ENCODE data around the gene GRIK4.

Gene GRIK4

DNA sequence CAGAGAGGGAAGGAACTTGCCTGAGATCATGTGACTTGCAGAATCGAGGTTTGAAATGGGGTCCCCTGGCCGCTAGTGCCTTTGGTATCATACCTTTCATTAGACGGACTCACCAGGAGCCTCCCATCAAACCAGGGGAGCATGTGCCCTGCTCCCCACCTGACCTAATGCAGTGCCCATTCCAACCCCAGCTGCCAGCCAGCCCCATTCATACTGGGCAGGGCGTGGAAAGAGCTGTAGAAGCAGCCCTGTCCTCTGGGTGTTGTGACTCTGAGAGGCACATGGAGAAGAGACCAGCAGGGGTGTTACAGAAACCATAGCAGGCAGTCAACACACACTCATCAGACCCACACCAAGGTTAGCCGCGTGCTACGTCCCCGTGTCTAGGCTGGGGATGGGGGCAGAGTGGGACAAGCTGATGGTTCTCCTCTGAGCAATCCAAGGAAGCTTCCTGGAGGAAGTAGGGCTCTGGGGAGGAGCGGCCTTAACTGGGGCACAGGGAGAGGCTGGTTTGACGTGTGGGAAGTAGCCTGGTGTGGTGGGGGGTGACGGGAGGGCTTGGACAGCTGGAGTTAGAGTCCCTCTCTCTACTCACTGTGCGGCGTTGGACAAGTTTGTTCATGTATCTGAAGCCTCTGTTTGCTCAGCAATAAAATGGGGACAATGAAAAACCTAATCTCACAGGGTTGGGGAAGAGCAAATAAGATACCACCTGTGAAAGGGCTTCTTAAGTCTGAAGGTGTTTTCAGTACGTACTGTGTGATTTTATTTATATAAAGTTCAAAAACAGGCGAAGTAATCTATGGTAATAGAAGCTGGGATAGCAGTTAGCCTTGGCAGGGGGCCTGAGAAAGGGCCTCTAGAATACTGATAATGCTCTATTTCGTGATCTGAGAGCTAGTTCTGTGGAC lies 14.0 kb downstream of the GRIK4 start:
- no peak for DNase-seq (ENCODE audit: low read depth in 3 of 3, low spot score in 1 of 3)

DNA sequence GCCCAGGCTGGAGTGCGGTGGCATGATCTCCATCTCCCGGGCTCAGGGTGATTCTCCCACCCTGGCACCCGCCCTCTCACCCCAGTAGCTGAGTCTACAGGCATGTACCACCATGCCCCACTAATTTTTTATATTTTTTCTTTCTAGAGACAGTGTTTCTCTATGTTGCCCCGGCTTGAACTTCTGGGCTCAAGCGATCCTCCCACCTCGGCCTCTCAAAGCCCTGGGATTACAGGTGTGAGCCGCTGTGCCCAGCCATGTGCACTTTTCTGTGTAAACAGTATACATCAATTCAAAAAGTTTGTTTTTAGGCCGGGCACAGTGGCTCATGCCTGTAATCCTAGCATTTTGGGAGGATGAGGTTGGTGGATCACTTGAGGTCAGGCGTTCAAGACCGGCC lies 14.7 kb downstream of the GRIK4 start:
- no peak for DNase-seq (ENCODE audit: low read depth in 3 of 3, low spot score in 1 of 3)

- DNase-seq (ENCODE audit: low read depth in 3 of 3, low spot score in 1 of 3), result no peak
These were observed 15.7 kb downstream of the GRIK4 start for GRCh38 chr11:120527111-120527761.

- no peak for DNase-seq (ENCODE audit: low read depth in 3 of 3, low spot score in 1 of 3)
These were observed 17.2 kb downstream of the GRIK4 start for GRCh38 chr11:120528749-120529148.

DNA sequence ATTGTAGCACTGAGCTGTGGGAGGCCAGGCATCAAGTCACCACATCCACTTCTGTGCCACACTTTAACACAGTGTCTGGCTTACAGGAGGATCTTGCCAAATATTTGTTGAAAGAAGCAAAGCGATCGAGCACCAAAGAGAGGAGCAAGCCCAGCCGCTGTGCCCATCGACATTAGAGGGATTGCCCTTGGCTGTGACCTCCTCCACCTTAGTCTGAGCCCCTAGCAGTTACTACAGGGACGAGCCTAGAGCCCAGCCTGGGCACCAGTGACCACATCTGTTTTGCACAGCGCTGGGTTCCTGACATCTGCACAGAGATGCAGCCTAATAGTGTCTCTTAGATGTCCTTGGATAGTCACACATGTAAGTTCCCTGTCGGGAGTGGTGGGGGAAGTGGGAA lies 17.7 kb downstream of the GRIK4 start:
- DNase-seq (ENCODE audit: low read depth in 3 of 3, low spot score in 1 of 3), result no peak

DNA sequence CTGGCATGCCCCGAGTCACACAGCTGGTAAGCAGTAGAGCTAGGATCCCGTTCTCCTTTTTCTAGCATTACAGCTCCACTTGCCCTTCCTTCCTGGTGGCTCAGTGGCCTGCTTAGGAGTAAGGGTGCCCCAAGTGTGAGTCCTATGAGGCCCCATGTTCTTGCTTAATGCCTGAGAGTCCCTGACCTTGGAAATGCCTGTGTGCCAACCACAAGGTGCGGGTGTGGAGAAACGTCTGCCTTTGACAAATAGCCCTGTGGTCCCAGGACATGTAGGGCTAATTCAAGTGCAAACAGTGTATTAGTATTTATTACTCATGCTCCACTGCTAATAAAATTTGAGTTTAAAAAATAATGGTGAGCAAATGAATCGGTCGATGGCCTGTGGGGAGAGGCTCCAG lies 18.4 kb downstream of the GRIK4 start:
- no peak for DNase-seq (ENCODE audit: low read depth in 3 of 3, low spot score in 1 of 3)

DNA sequence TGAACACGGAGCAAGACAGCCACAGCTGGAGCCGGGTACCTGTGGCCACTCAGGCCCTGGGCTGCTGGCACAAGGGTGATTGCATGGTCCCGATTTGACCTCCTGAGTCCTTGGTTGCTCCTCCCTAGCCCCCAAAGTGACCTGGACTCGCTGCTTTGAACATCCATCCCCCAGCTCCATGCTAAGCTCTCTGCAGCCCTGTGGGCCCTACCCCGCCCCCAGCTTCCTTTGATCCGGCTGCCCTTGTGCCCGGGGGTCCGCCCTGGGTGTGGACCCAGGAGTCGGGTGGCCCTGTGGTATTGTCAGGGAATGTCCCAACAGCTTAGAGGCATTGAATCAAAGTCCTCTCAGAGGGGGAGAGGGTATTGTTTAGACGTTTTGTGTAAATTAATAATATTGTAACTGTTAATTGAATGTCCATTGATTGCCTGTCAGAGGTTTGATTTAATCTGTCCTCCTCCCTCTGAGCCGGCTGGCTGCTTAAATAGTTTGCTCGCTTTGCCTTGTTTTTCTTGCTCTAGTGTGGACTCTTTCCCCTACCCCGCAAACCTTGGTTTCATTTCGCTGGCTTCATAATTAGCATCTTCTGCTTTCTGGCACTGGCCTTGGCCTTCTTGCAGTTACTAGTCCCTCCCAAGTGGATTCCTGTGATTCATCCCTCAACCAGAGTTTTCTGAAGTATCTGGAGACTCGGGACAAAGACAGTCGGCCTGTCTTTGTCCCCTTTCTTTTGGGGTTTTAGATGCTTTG lies 20.7 kb downstream of the GRIK4 start:
- DNase-seq (ENCODE audit: low read depth in 3 of 3, low spot score in 1 of 3), result no peak

- no peak for DNase-seq (ENCODE audit: low read depth in 3 of 3, low spot score in 1 of 3)
These were observed 21.3 kb downstream of the GRIK4 start for GRCh38 chr11:120532832-120533196.

- no peak for DNase-seq (ENCODE audit: low read depth in 3 of 3, low spot score in 1 of 3)
These were observed 24.7 kb downstream of the GRIK4 start for GRCh38 chr11:120536091-120536796.

DNA sequence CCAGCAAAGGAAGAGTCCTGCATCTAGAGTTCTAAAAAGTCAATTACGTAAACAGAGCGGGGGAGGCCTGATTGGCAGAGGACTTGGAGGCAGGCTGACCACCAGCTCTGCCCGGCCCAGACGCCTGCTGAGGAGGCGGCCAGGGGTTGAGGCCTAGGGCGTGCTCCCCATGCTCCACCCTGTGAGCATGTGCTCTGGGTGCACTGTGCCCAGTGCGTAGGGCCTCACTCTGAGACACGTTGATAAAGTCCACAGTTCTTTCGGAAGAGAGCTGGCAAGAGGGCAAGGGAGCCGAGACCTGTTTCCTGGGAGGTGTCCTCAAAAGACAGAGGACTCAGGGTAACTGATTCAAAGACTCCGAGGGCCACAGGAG lies 25.2 kb downstream of the GRIK4 start:
- no peak for DNase-seq (ENCODE audit: low read depth in 3 of 3, low spot score in 1 of 3)

GRCh38 chr11:120537996-120538395 lies 26.4 kb downstream of the GRIK4 start:
- no peak for DNase-seq (ENCODE audit: low read depth in 3 of 3, low spot score in 1 of 3)

DNA sequence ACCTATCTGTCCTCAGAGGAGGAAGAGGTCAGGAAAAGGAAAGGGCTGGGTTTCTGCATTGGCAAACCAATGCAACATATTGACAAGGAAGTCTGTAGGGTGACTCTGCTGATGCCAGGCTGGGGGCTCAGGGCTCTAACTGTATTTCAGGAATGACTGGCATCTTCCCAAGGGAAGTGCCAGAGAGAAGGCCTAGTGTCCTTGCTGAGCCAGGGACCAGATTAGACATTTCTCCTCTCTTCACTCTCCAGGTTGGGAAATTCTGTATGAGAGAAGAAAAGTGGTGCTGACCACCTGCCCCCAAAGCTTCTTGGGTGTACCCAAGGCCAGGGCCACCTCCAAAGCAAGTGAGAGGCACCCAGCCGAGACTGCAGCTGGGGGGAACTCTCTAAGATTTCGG lies 27.2 kb downstream of the GRIK4 start:
- no peak for DNase-seq (ENCODE audit: low read depth in 3 of 3, low spot score in 1 of 3)

DNA sequence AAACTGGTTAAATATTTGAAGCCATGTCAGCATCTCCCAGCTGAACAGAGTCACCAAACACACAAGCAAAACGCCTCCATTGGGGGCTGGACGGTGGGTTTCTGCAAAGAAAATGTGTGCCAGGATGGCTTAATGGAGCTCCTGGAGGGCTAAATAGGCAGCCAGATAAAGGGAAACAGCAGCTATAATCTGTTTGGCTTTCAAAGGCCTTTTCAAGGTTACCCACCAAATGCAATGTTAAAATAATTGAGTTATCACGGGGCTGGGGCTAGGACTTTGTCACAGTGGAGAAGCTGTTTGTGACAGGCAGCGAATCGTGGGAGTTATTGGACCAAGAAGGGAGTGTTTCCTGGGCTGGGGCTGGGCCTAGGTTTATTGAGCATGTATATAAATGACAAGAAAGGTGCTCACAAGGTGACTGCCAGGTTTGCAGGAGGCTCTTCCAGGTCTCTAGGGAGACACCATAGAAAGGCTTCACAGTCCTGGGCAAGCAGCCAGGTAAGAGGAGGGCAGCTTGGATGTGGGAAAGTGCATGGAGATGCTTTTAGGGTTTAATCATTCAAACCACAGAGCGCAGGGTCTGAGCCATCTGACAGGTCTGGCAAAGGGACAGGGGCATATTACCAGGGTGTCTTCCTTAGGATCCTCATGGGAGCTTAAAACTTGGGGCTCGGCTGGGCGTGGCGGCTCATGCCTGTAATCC lies 28.3 kb downstream of the GRIK4 start:
- no peak for DNase-seq (ENCODE audit: low read depth in 3 of 3, low spot score in 1 of 3)

GRCh38 chr11:120540744-120541465 lies 29.4 kb downstream of the GRIK4 start:
- no peak for DNase-seq (ENCODE audit: low read depth in 3 of 3, low spot score in 1 of 3)

DNA sequence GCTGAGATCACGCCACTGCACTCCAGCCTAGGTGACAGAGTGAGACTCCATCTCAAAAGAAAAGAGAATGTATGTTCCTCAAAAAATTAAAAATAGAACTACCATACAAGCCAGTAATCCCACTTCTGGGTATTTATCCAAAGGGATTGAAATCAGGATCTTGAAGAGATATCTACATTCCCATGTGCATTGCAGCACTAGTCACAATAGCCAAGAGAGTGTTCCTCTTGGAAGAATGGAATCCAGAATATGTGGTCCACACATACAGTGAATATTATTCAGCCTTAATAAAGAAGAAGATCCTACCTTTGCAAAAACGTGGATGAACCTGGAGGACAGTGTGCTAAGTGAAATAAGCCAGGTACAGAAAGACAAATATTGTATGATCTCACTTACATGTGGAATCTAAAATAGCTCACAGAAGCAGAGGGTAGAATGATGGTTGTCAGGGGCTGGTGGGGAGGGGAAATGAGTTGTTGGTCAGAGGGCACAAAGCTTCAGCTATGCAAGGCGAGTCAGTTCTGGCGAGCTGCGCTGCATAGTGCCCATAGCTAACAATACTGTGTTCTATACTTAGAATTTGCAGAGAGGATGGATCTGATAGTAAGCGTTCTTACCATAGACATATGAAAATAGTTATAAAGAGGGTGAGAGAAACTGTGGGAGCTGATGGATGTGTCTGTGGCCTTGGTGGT lies 32.1 kb downstream of the GRIK4 start:
- no peak for DNase-seq (ENCODE audit: low read depth in 3 of 3, low spot score in 1 of 3)

- DNase-seq (ENCODE audit: low read depth in 3 of 3, low spot score in 1 of 3), result no peak
These were observed 34.3 kb downstream of the GRIK4 start for GRCh38 chr11:120545813-120546212.

- no peak for DNase-seq (ENCODE audit: low read depth in 3 of 3, low spot score in 1 of 3)
These were observed 35.0 kb downstream of the GRIK4 start for GRCh38 chr11:120546312-120547205.

GRCh38 chr11:120547316-120547715 lies 35.8 kb downstream of the GRIK4 start:
- DNase-seq (ENCODE audit: low read depth in 3 of 3, low spot score in 1 of 3), result no peak

All from stimulated activated CD4-positive, alpha-beta T cell treated with anti-CD3 and anti-CD28 coated beads, TNF-alpha, amount 100 ng/mL, for 1 hour (primary cell).